Neural progenitor cell (in vitro differentiated cells): ENCODE measurements around the gene EFNB2. TPM values are rescaled to one million over a fixed set of nuclear protein-coding genes. Genes with fewer than 3 reads are reported as not detected.

Source experiments
- DNase-seq: peaks from one replicate; pipeline ENCODE4 v3.0.0-alpha.2; 2016; ENCODE audit warnings: low spot score
- H2AFZ ChIP-seq: fragments of 200-600 bp; sonication (generic); replicated peaks from 2 replicates; pipeline ENCODE4 v1.6.1; 2016; ENCODE audit warnings: antibody characterized with exemption
- H3F3A ChIP-seq: fragments of 200-600 bp; sonication (generic); 2 replicates; pipeline ENCODE4 v1.6.1; 2016; ENCODE audit warnings: antibody characterized with exemption, low read depth
- H3K27ac ChIP-seq: fragments of 200-600 bp; sonication (generic); 2 replicates; pipeline ENCODE4 v1.5.1; 2016; ENCODE audit warnings: mild to moderate bottlenecking
- H3K27me3 ChIP-seq: fragments of 200-600 bp; sonication (generic); 2 replicates; pipeline ENCODE4 v1.6.1; 2016; ENCODE audit warnings: mild to moderate bottlenecking, moderate library complexity
- H3K36me3 ChIP-seq: fragments of 200-600 bp; sonication (generic); 2 replicates; pipeline ENCODE4 v1.5.1; 2016
- H3K4me1 ChIP-seq: fragments of 200-600 bp; sonication (generic); 2 replicates; pipeline ENCODE4 v1.6.1; 2016; ENCODE audit warnings: mixed run types
- H3K4me2 ChIP-seq: fragments of 200-600 bp; sonication (generic); 2 replicates; pipeline ENCODE4 v1.6.1; 2016
- H3K4me3 ChIP-seq: fragments of 200-600 bp; sonication (generic); 2 replicates; pipeline ENCODE4 v1.5.1; 2016
- H3K79me2 ChIP-seq: fragments of 200-600 bp; sonication (generic); 2 replicates; pipeline ENCODE4 v1.6.1; 2016; ENCODE audit warnings: low read depth
- H3K9ac ChIP-seq: fragments of 200-600 bp; sonication (generic); 2 replicates; pipeline ENCODE4 v1.6.1; 2016
- H3K9me3 ChIP-seq: fragments of 200-600 bp; sonication (generic); 2 replicates; pipeline ENCODE4 v1.5.1; 2016; ENCODE audit warnings: low read depth
- H4K20me1 ChIP-seq: fragments of 200-600 bp; sonication (generic); 2 replicates; pipeline ENCODE4 v1.6.1; 2016; ENCODE audit warnings: low read depth
- H3K27ac Mint-ChIP-seq: 3 replicates; pipeline ENCODE4 v1.8.0; 2021; ENCODE audit warnings: mixed read lengths
- H3K27me3 Mint-ChIP-seq: 2 replicates; pipeline ENCODE4 v1.8.0; 2022; ENCODE audit warnings: low read depth, mild to moderate bottlenecking, inconsistent platforms, moderate library complexity, mixed read lengths; ENCODE audit not compliant: insufficient read depth
- H3K36me3 Mint-ChIP-seq: 3 replicates; pipeline ENCODE4 v1.8.0; 2021; ENCODE audit warnings: mixed read lengths
- H3K4me1 Mint-ChIP-seq: 3 replicates; pipeline ENCODE4 v1.8.0; 2021; ENCODE audit warnings: mixed read lengths
- H3K4me3 Mint-ChIP-seq: 3 replicates; pipeline ENCODE4 v1.8.0; 2021; ENCODE audit warnings: mild to moderate bottlenecking, moderate library complexity, mixed read lengths
- H3K9me3 Mint-ChIP-seq: 3 replicates; pipeline ENCODE4 v1.8.0; 2020; ENCODE audit warnings: mixed read lengths
- EZH2 ChIP-seq: fragments of 200-600 bp; sonication (generic); IDR thresholded peaks from 2 replicates; pipeline ENCODE4 v1.6.1; 2017; ENCODE audit warnings: antibody characterized with exemption, mild to moderate bottlenecking, moderate library complexity
- EZH2phosphoT487 ChIP-seq: fragments of 200-600 bp; sonication (generic); IDR thresholded peaks from 2 replicates; pipeline ENCODE4 v1.6.1; 2017; ENCODE audit warnings: antibody characterized with exemption
- total RNA-seq: library from RNA; depleted of rRNA; stranded (reverse); fragments of >200 nt; gene quantifications from 2 replicates; pipeline ENCODE4 v1.2.3, GENCODE V29; 2015; ENCODE audit warnings: low replicate concordance
- TF ChIP-seq, protein P1 (sequence below): fragments of 200-600 bp; sonication (generic); IDR thresholded peaks from 2 replicates; pipeline ENCODE4 v1.5.1; 2017; ENCODE audit warnings: antibody characterized with exemption, mild to moderate bottlenecking

The EFNB2 gene
- total RNA-seq, 1 donor from 2014 or later, result 101 TPM

DNA sequence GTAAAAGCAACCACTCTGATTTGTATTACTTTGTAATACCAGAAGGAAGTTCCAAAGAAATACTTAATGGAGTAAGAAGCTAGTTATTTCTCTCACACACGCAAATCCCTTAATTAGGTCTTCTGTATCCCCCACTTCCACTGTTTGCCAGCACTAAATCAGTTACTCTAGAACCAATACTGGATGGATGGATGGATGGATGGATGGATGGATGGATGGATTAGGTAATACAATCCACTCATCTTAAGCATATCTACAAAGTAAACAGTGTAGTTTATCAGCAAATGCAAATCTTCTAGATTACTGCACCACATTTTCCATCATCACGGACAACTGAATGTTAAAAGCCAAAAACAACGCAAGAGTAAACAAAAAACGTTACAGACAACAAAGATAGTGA is 5.2 kb upstream of the EFNB2 start:
- Histone ChIP-seq H3F3A (peaks cover 88% of the 10 kb centered on the region), H2AFZ (no peak overlapping the region), H3K9ac (no peak overlapping the region), H3K9me3 (no peaks in the 10 kb centered on the region), H3K79me2 (peaks cover 55% of the 10 kb centered on the region), H3K27ac (peak overlapping the region; percentile 58), H3K4me1 (peaks cover 15% of the 10 kb centered on the region), H3K4me3 (no peak overlapping the region), H4K20me1 (peaks cover 74% of the 10 kb centered on the region), H3K27me3 (no peaks in the 10 kb centered on the region), H3K36me3 (peaks cover 42% of the 10 kb centered on the region), H3K4me2 (no peak overlapping the region)
- H3K9me3 Mint-ChIP-seq, result no peaks in the 10 kb centered on the region
- DNase-seq, result no peak
- H3K4me3 Mint-ChIP-seq, result no peak overlapping the region
- no peak for TF ChIP-seq EZH2
- no peak overlapping the region for H3K27ac Mint-ChIP-seq
- peaks cover 11% of the 10 kb centered on the region for H3K4me1 Mint-ChIP-seq
- H3K27me3 Mint-ChIP-seq, result peaks cover 4% of the 10 kb centered on the region
- peaks cover 24% of the 10 kb centered on the region for H3K36me3 Mint-ChIP-seq

DNA sequence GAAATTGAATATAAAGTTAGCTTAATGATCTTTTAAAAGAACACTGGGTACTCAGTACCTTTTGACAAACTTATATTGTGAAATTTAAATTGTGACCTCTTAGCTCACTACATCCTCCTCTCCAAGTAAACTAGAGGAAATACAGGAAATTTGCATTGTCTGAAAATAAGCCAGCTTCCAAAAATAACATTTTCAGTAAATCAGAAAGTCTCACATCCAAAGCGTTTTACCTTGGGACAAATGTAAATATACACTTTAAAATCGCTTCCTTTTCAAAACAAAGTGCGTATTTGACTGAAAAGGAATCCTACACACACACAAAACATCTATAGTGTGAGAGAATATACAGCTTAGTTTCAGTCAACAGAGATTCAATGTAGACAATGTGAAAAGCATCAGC is 2.1 kb upstream of the EFNB2 start:
- Histone ChIP-seq H3K79me2 (peaks cover 55% of the 10 kb centered on the region), H3K27ac (no peak overlapping the region), H3K36me3 (peaks cover 18% of the 10 kb centered on the region), H3K4me2 (no peak overlapping the region), H3F3A (peaks cover 66% of the 10 kb centered on the region), H2AFZ (no peak overlapping the region), H4K20me1 (peaks cover 71% of the 10 kb centered on the region), H3K27me3 (no peaks in the 10 kb centered on the region), H3K9ac (no peak overlapping the region), H3K9me3 (no peaks in the 10 kb centered on the region), H3K4me1 (peaks cover 15% of the 10 kb centered on the region), H3K4me3 (no peak overlapping the region)
- Mint-ChIP-seq H3K9me3 (no peaks in the 10 kb centered on the region), H3K36me3 (peaks cover 27% of the 10 kb centered on the region), H3K4me1 (peaks cover 11% of the 10 kb centered on the region), H3K27me3 (peaks cover 6% of the 10 kb centered on the region), H3K27ac (no peak overlapping the region), H3K4me3 (no peak overlapping the region)
- TF ChIP-seq EZH2phosphoT487, result no peak
- TF ChIP-seq EZH2, result no peak
- TF ChIP-seq, protein P1, sequence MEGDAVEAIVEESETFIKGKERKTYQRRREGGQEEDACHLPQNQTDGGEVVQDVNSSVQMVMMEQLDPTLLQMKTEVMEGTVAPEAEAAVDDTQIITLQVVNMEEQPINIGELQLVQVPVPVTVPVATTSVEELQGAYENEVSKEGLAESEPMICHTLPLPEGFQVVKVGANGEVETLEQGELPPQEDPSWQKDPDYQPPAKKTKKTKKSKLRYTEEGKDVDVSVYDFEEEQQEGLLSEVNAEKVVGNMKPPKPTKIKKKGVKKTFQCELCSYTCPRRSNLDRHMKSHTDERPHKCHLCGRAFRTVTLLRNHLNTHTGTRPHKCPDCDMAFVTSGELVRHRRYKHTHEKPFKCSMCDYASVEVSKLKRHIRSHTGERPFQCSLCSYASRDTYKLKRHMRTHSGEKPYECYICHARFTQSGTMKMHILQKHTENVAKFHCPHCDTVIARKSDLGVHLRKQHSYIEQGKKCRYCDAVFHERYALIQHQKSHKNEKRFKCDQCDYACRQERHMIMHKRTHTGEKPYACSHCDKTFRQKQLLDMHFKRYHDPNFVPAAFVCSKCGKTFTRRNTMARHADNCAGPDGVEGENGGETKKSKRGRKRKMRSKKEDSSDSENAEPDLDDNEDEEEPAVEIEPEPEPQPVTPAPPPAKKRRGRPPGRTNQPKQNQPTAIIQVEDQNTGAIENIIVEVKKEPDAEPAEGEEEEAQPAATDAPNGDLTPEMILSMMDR, result no peak
- DNase-seq, result no peak

DNA sequence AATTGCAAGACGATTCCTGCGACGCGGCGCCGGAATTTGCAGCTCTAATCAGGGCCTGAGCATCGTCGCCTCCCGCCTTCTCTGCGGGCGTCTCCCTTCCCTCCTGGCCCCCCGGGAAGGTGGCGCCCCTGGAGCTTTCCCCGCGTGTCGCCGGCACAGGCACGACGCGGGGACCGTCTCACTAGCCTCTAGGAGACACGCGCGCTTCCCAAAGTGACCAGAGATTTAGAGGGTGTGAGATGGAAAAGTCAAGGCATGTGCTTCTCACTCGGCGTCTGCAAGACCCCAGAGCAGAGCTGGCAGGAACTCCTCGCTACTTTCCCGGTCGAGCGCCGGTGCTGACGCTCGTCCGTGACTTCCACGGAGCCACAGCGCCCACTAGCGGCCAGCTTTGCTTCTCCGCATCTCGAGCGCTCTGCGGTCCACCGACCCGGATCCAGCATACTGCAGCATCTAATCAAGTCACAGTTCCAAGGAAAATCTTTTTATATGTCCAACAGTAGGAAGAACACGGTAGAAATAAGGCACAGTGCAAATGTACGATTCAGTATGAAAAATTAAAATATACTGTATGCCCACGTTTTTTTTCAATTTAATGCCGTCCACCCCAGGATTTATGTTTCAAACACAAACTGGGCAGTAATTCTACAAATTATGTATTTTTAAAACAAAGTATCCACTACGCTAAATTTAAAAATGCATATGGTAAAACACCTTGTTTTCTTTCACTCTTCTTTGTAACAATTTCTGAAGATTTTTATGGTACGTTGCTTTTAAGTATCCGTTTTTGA is 977 bp upstream of the EFNB2 start:
- H3K36me3 Mint-ChIP-seq, result peaks cover 22% of the 10 kb centered on the region
- no peaks in the 10 kb centered on the region for H3K27me3 ChIP-seq
- no peak overlapping the region for H3K27ac ChIP-seq
- peaks cover 7% of the 10 kb centered on the region for H3K36me3 ChIP-seq
- peak overlapping the region; percentile 71 for H3K4me3 ChIP-seq
- H3K9me3 Mint-ChIP-seq, result no peaks in the 10 kb centered on the region
- peaks cover 20% of the 10 kb centered on the region for H3K4me1 ChIP-seq
- peak overlapping the region; percentile 93 for H3K4me3 Mint-ChIP-seq
- H2AFZ ChIP-seq, result no peak overlapping the region
- H3K27me3 Mint-ChIP-seq, result peaks cover 6% of the 10 kb centered on the region
- TF ChIP-seq, protein P1, result peak; percentile 97
- no peak for TF ChIP-seq EZH2
- no peak for TF ChIP-seq EZH2phosphoT487
- peaks cover 66% of the 10 kb centered on the region for H3F3A ChIP-seq
- peaks cover 55% of the 10 kb centered on the region for H3K79me2 ChIP-seq
- peak; percentile 98 for DNase-seq
- no peaks in the 10 kb centered on the region for H3K9me3 ChIP-seq
- H3K4me2 ChIP-seq, result peak overlapping the region; percentile 80
- peaks cover 14% of the 10 kb centered on the region for H3K4me1 Mint-ChIP-seq
- H3K9ac ChIP-seq, result no peak overlapping the region
- peak overlapping the region; percentile 24 for H3K27ac Mint-ChIP-seq
- peaks cover 71% of the 10 kb centered on the region for H4K20me1 ChIP-seq
